Measurements from ENCODE around the gene ZNF595.

DNA sequence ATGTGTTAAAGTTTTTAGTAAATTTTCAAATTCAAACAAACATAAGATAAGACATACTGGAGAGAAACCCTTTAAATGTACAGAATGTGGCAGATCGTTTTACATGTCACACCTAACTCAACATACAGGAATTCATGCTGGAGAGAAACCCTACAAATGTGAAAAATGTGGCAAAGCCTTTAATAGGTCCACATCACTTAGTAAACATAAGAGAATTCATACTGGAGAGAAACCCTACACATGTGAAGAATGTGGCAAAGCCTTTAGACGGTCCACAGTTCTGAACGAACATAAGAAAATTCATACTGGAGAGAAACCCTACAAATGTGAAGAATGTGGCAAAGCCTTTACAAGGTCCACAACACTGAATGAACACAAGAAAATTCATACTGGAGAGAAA is 32.8 kb downstream of the ZNF595 start:
- TF ChIP-seq YY1 (IDR thresholded peaks at IDR 0.05; ENCODE audit: insufficient read depth, insufficient read length), result no peak
- TF ChIP-seq ZNF274 (IDR thresholded peaks at IDR 0.05; ENCODE audit: low read depth, low read length), result 0 out of 2 replicates have a peak, but pooled peaks have one; percentile 63
